GM23338 (cell line): ENCODE results near the gene LEPR. TPM values are rescaled to one million over a fixed set of nuclear protein-coding genes. Genes with fewer than 3 reads are reported as not detected.

Experiments used
- ATAC-seq: fragments of 200-7000 bp; cut with Tn5 transposase; 3 replicates; pipeline ENCODE4 v1.9.1; 2020
- DNase-seq: peaks from one replicate; pipeline ENCODE4 v3.0.0-alpha.2; 2015; ENCODE audit warnings: low spot score
- H2AFZ ChIP-seq: fragments of 200-600 bp; sonication (generic); 2 replicates; pipeline ENCODE4 v1.8.0; 2016; ENCODE audit warnings: antibody characterized with exemption, mild to moderate bottlenecking, moderate library complexity
- H3F3A ChIP-seq: fragments of 200-600 bp; sonication (generic); replicated peaks from 2 replicates; pipeline ENCODE4 v1.8.0; 2017; ENCODE audit warnings: antibody characterized with exemption, mixed run types, low read depth
- H3K27ac ChIP-seq: fragments of 200-600 bp; sonication (generic); 2 replicates; pipeline ENCODE4 v1.6.1; 2016; ENCODE audit warnings: low read depth
- H3K27me3 ChIP-seq: fragments of 200-600 bp; sonication (generic); 2 replicates; pipeline ENCODE4 v1.8.0; 2016; ENCODE audit warnings: mild to moderate bottlenecking, mixed run types, moderate library complexity; ENCODE audit not compliant: insufficient read depth
- H3K36me3 ChIP-seq: fragments of 200-600 bp; sonication (generic); 2 replicates; pipeline ENCODE4 v1.8.0; 2016; ENCODE audit warnings: mild to moderate bottlenecking; ENCODE audit not compliant: insufficient read depth
- H3K4me1 ChIP-seq: fragments of 200-600 bp; sonication (generic); 2 replicates; pipeline ENCODE4 v1.8.0; 2016; ENCODE audit warnings: mild to moderate bottlenecking, moderate library complexity; ENCODE audit not compliant: insufficient read depth
- H3K4me2 ChIP-seq: fragments of 200-600 bp; sonication (generic); 2 replicates; pipeline ENCODE4 v1.7.1; 2017; ENCODE audit warnings: mixed run types
- H3K4me3 ChIP-seq: fragments of 200-600 bp; sonication (generic); 2 replicates; pipeline ENCODE4 v1.6.1; 2016; ENCODE audit warnings: mixed run types
- H3K79me2 ChIP-seq: fragments of 200-600 bp; sonication (generic); replicated peaks from 2 replicates; pipeline ENCODE4 v1.8.0; 2017; ENCODE audit warnings: mild to moderate bottlenecking; ENCODE audit not compliant: insufficient read depth
- H3K9me2 ChIP-seq: fragments of 200-600 bp; sonication (generic); 2 replicates; pipeline ENCODE4 v1.8.0; 2017; ENCODE audit not compliant: insufficient read depth
- H4K20me1 ChIP-seq: fragments of 200-600 bp; sonication (generic); replicated peaks from 2 replicates; pipeline ENCODE4 v1.8.0; 2017; ENCODE audit warnings: mild to moderate bottlenecking; ENCODE audit not compliant: insufficient read depth
- H3K27ac Mint-ChIP-seq: 2 replicates; pipeline ENCODE4 v1.8.0; 2020; ENCODE audit warnings: inconsistent platforms, mild to moderate bottlenecking, moderate library complexity, mixed read lengths
- H3K27me3 Mint-ChIP-seq: 3 replicates; pipeline ENCODE4 v1.8.0; 2022; ENCODE audit warnings: low read depth, mild to moderate bottlenecking, moderate library complexity, mixed read lengths, inconsistent platforms; ENCODE audit not compliant: insufficient read depth, poor library complexity
- H3K36me3 Mint-ChIP-seq: 3 replicates; pipeline ENCODE4 v1.8.0; 2021; ENCODE audit warnings: low read depth, mild to moderate bottlenecking, inconsistent platforms, moderate library complexity, mixed read lengths
- H3K4me1 Mint-ChIP-seq: 3 replicates; pipeline ENCODE4 v1.8.0; 2020; ENCODE audit warnings: mild to moderate bottlenecking, inconsistent platforms, mixed read lengths
- H3K4me3 Mint-ChIP-seq: 3 replicates; pipeline ENCODE4 v1.8.0; 2021; ENCODE audit warnings: moderate library complexity, mild to moderate bottlenecking, inconsistent platforms, mixed read lengths
- H3K9me3 Mint-ChIP-seq: 3 replicates; pipeline ENCODE4 v1.8.0; 2020; ENCODE audit warnings: moderate library complexity, mild to moderate bottlenecking, inconsistent platforms, mixed read lengths
- CREB1 ChIP-seq: fragments of 250-450 bp; sonication (Bioruptor Pico); IDR thresholded peaks from 2 replicates; pipeline ENCODE4 v1.5.0; 2020; ENCODE audit warnings: low read depth, mild to moderate bottlenecking, moderate library complexity
- ETS1 ChIP-seq: IDR thresholded peaks from 2 replicates; pipeline ENCODE4 v1.6.1; 2016; ENCODE audit warnings: antibody characterized with exemption
- EZH2 ChIP-seq: fragments of 200-600 bp; sonication (generic); IDR thresholded peaks from one replicate; pipeline ENCODE4 v1.8.0; 2017; ENCODE audit warnings: antibody characterized with exemption, mild to moderate bottlenecking, low read depth; ENCODE audit not compliant: unreplicated experiment
- NANOG ChIP-seq: IDR thresholded peaks from 2 replicates; pipeline ENCODE4 v1.6.1; 2016; ENCODE audit warnings: antibody characterized with exemption, borderline replicate concordance
- POLR2AphosphoS5 ChIP-seq: IDR thresholded peaks from 2 replicates; pipeline ENCODE4 v1.6.1; 2016; ENCODE audit warnings: antibody characterized with exemption, low read depth
- REST ChIP-seq: IDR thresholded peaks from one replicate; pipeline ENCODE4 v1.6.1; 2018; ENCODE audit warnings: antibody characterized with exemption; ENCODE audit not compliant: unreplicated experiment
- STAT1 ChIP-seq: IDR thresholded peaks from one replicate; pipeline ENCODE4 v1.6.1; 2016; ENCODE audit warnings: antibody characterized with exemption; ENCODE audit not compliant: unreplicated experiment
- ZNF114 ChIP-seq: fragments of 250-450 bp; sonication (Bioruptor Pico); IDR thresholded peaks from 2 replicates; pipeline ENCODE4 v1.5.0; 2020; ENCODE audit warnings: mild to moderate bottlenecking, moderate library complexity
- ZNF331 ChIP-seq: fragments of 250-450 bp; sonication (Bioruptor Pico); IDR thresholded peaks from 2 replicates; pipeline ENCODE4 v1.5.0; 2020; ENCODE audit warnings: low read depth, mild to moderate bottlenecking, moderate library complexity
- ZNF462 ChIP-seq: fragments of 250-450 bp; sonication (Bioruptor Pico); IDR thresholded peaks from 2 replicates; pipeline ENCODE4 v1.5.0; 2020; ENCODE audit warnings: mild to moderate bottlenecking, moderate library complexity
- polyA plus RNA-seq: library from polyadenylated mRNA; unstranded; fragments of >200 nt; fragmentation: Nextera tagmentation; extraction: Ambion mirVana; gene quantifications from 2 replicates; pipeline ENCODE4 v1.2.1, GENCODE V29; 2016
- total RNA-seq: library from RNA; depleted of rRNA; stranded (reverse); fragments of >200 nt; shearing (Covaris generic); gene quantifications from 2 replicates; pipeline ENCODE4 v1.2.3, GENCODE V29; 2014

Gene LEPR
- total and polyA plus RNA-seq, 2 experiments from 2014 or later = 2.1 to 4.7 TPM

- H3K4me1 ChIP-seq = peaks cover 41% of the 10 kb centered on the region
Observed at GRCh38 chr1:65429078-65429477, 8.6 kb downstream of the LEPR start.

More at GRCh38 chr1:65429078-65429477, 8.6 kb downstream of the LEPR start:
- Histone ChIP-seq H3K9me2 (no peaks in the 10 kb centered on the region), H3K4me2 (no peak overlapping the region), H3K4me3 (no peak overlapping the region), H3F3A (no peaks in the 10 kb centered on the region), H3K27me3 (no peaks in the 10 kb centered on the region), H3K27ac (peak overlapping the region; percentile 29; the same call in 1 of the 2 replicates), H3K36me3 (no peaks in the 10 kb centered on the region), H2AFZ (no peak overlapping the region), H4K20me1 (no peaks in the 10 kb centered on the region), H3K79me2 (peaks cover 14% of the 10 kb centered on the region)
- no peak overlapping the region; the same call in 1 of the 2 replicates for H3K27ac Mint-ChIP-seq
- H3K4me3 Mint-ChIP-seq = no peak overlapping the region
- ATAC-seq (no peak), DNase-seq (no peak)
- H3K9me3 Mint-ChIP-seq = no peaks in the 10 kb centered on the region
- no peaks in the 10 kb centered on the region for H3K27me3 Mint-ChIP-seq
- TF ChIP-seq EZH2 (no peak), POLR2AphosphoS5 (no peak), STAT1 (no peak), ZNF114 (CRISPR knock-in tag) (no peak), NANOG (no peak), ETS1 (no peak), REST (no peak), CREB1 (no peak), ZNF331 (no peak), ZNF462 (CRISPR knock-in tag) (no peak)
- peaks cover 13% of the 10 kb centered on the region for H3K36me3 Mint-ChIP-seq
- H3K4me1 Mint-ChIP-seq = peaks cover 46% of the 10 kb centered on the region
